HCT116 (cell line): ENCODE data around the gene MLKL.

Experiments
- CBX3 ChIP-seq: IDR thresholded peaks from 2 replicates; pipeline ENCODE4 v1.6.1; 2012; ENCODE audit warnings: low read depth
- ELF1 ChIP-seq: IDR thresholded peaks from 2 replicates; pipeline ENCODE4 v1.6.1; 2012; ENCODE audit warnings: low read depth, borderline replicate concordance
- EZH2 ChIP-seq: fragments of 200-600 bp; sonication (generic); IDR thresholded peaks from 2 replicates; pipeline ENCODE4 v1.6.1; 2017; ENCODE audit warnings: antibody characterized with exemption, mixed run types
- EZH2phosphoT487 ChIP-seq: fragments of 200-600 bp; IDR thresholded peaks from 2 replicates; pipeline ENCODE4 v1.6.1; 2018; ENCODE audit warnings: antibody characterized with exemption, borderline replicate concordance
- JUND ChIP-seq: IDR thresholded peaks from 2 replicates; pipeline ENCODE4 v1.6.1; 2012
- POLR2A ChIP-seq: IDR thresholded peaks from 2 replicates; pipeline ENCODE4 v1.7.0; 2011; ENCODE audit warnings: borderline replicate concordance; ENCODE audit not compliant: insufficient read depth, insufficient read length; ENCODE audit errors: extremely low read depth
- POLR2AphosphoS5 ChIP-seq: IDR thresholded peaks from 2 replicates; pipeline ENCODE4 v1.6.1; 2011; ENCODE audit warnings: mild to moderate bottlenecking, low read depth, low read length, moderate library complexity
- RAD21 ChIP-seq: IDR thresholded peaks from 2 replicates; pipeline ENCODE4 v1.6.1; 2012; ENCODE audit warnings: low read depth, mild to moderate bottlenecking
- SIN3A ChIP-seq: IDR thresholded peaks from 2 replicates; pipeline ENCODE4 v1.6.1; 2012; ENCODE audit warnings: low read depth
- TCF7L2 ChIP-seq: IDR thresholded peaks from 2 replicates; pipeline ENCODE4 v1.7.0; 2011; ENCODE audit warnings: borderline replicate concordance, inconsistent platforms; ENCODE audit not compliant: insufficient read depth, insufficient read length; ENCODE audit errors: extremely low read depth
- YY1 ChIP-seq: IDR thresholded peaks from 2 replicates; pipeline ENCODE4 v1.6.1; 2011; ENCODE audit warnings: low read length, low read depth, moderate library complexity, mild to moderate bottlenecking; ENCODE audit not compliant: insufficient replicate concordance; ENCODE audit errors: extremely low read depth
- ZBTB33 ChIP-seq: IDR thresholded peaks from 2 replicates; pipeline ENCODE4 v1.6.1; 2011; ENCODE audit warnings: mild to moderate bottlenecking, low read length, moderate library complexity; ENCODE audit not compliant: insufficient replicate concordance; ENCODE audit errors: extremely low read depth
- TF ChIP-seq, protein P1 (sequence below), 3 experiments: fragments of 200-600 bp in 1 of 3; sonication (generic) in 1 of 3; IDR thresholded peaks in 2 of 3; conservative IDR thresholded peaks in 1 of 3; 2 replicates each; pipeline ENCODE4 v1.5.1; 2012 to 2017; ENCODE audit warnings: low read depth in 2 of 3, low read length in 2 of 3, antibody characterized with exemption in 1 of 3, borderline replicate concordance in 1 of 3, control low read depth in 1 of 3, mild to moderate bottlenecking in 1 of 3, mixed read lengths in 1 of 3, mixed run types in 1 of 3, moderate library complexity in 1 of 3; ENCODE audit not compliant: insufficient read depth in 1 of 3

GRCh38 chr16:74635303-74635702, 65.4 kb downstream of the MLKL start:
- no peak for TF ChIP-seq RAD21
- TF ChIP-seq SIN3A = no peak
- TF ChIP-seq CBX3 = no peak
- TF ChIP-seq, protein P1, sequence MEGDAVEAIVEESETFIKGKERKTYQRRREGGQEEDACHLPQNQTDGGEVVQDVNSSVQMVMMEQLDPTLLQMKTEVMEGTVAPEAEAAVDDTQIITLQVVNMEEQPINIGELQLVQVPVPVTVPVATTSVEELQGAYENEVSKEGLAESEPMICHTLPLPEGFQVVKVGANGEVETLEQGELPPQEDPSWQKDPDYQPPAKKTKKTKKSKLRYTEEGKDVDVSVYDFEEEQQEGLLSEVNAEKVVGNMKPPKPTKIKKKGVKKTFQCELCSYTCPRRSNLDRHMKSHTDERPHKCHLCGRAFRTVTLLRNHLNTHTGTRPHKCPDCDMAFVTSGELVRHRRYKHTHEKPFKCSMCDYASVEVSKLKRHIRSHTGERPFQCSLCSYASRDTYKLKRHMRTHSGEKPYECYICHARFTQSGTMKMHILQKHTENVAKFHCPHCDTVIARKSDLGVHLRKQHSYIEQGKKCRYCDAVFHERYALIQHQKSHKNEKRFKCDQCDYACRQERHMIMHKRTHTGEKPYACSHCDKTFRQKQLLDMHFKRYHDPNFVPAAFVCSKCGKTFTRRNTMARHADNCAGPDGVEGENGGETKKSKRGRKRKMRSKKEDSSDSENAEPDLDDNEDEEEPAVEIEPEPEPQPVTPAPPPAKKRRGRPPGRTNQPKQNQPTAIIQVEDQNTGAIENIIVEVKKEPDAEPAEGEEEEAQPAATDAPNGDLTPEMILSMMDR (IDR thresholded peaks at IDR 0.05 in 2 of 3, conservative IDR thresholded peaks at IDR 0.05 in 1 of 3; ENCODE audit: borderline replicate concordance in 1 of 3, insufficient read depth in 1 of 3, low read depth in 2 of 3, low read length in 2 of 3) = no peak
- no peak for TF ChIP-seq ZBTB33
- TF ChIP-seq POLR2A = no peak
- no peak for TF ChIP-seq EZH2phosphoT487
- TF ChIP-seq ELF1 = no peak
- TF ChIP-seq EZH2 = no peak
- no peak for TF ChIP-seq JUND
- TF ChIP-seq TCF7L2 = no peak
- TF ChIP-seq YY1 = no peak
- TF ChIP-seq POLR2AphosphoS5 = no peak
